K562 (cell line): ENCODE measurements around the gene PLXDC1. TPM values are rescaled to one million over a fixed set of nuclear protein-coding genes. Genes with fewer than 3 reads are reported as not detected.
A peak's percentile ranks its signal among the peaks of the same experiment; 100 is the strongest.

Source experiments
- ATAC-seq: fragments of 200-7000 bp; cut with Tn5 transposase; 3 replicates; pipeline ENCODE4 v1.9.1; 2020; ENCODE audit warnings: moderate library complexity
- BruUV-seq: library from RNA; stranded (reverse); fragments of 400-500 nt; replicated peaks from 2 replicates; lab custom pipeline; 2021; lab: Mats Ljungman, UMichigan
- CTCF ChIA-PET: fragments of 300-600 bp; formaldehyde crosslinking; extraction: SDS; loops from one replicate; lab custom pipeline; 2021; ENCODE audit warnings: low intra/inter-chr PET ratio; lab: Yijun Ruan, JAX
- POLR2A ChIA-PET: fragments of 300-600, 350-650 bp; sonication (Branson Sonifier 250); formaldehyde crosslinking; extraction: SDS; loops from one replicate; lab custom pipeline; 2021; ENCODE audit warnings: antibody characterized with exemption, inconsistent platforms; lab: Yijun Ruan, JAX
- DNase-seq, 4 experiments: peaks; one replicate each; pipeline versions ENCODE4 v3.0.0 to v3.0.0-alpha.2; 2011 to 2018; ENCODE audit warnings: low spot score in 3 of 4, mixed read lengths in 3 of 4; ENCODE audit errors: extremely low read depth in 1 of 4
- FAIRE-seq: peaks from 2 replicates; lab custom pipeline; 2011; peaks lifted over from hg19 to GRCh38; lab: Jason Lieb, UNC
- H2AFZ ChIP-seq: 2 replicates; pipeline ENCODE4 v1.6.0; 2011; ENCODE audit warnings: low read depth, low read length, control low read depth, inconsistent platforms
- H3K27ac ChIP-seq: fragments of 200-600 bp; 3 replicates; pipeline ENCODE4 v1.8.0; 2011; ENCODE audit warnings: low read depth, mild to moderate bottlenecking, control low read depth, inconsistent platforms, low read length, moderate library complexity, mixed read lengths; ENCODE audit errors: extremely low read depth
- H3K27me3 ChIP-seq, 2 experiments: fragments of 300-600 bp in 1 of 2; 2 replicates in 1 of 2; 3 replicates in 1 of 2; pipeline versions ENCODE4 v1.6.0 to v1.8.0; 2011; ENCODE audit warnings: inconsistent platforms in 2 of 2, low read length in 2 of 2, mild to moderate bottlenecking in 1 of 2, mixed read lengths in 1 of 2, moderate library complexity in 1 of 2; ENCODE audit not compliant: control insufficient read depth in 2 of 2, insufficient read depth in 2 of 2
- H3K36me3 ChIP-seq: fragments of 300-600 bp; 3 replicates; pipeline ENCODE4 v1.8.0; 2011; ENCODE audit warnings: mild to moderate bottlenecking, low read length, inconsistent platforms; ENCODE audit not compliant: control insufficient read depth, insufficient read depth
- H3K4me1 ChIP-seq, 2 experiments: fragments of 200-600 bp in 1 of 2; replicated peaks in 1 of 2; 2 replicates in 1 of 2; 3 replicates in 1 of 2; pipeline versions ENCODE4 v1.5.1 to v1.8.0; 2011; ENCODE audit warnings: inconsistent platforms in 2 of 2, low read length in 2 of 2, mild to moderate bottlenecking in 1 of 2, mixed read lengths in 1 of 2, moderate library complexity in 1 of 2; ENCODE audit not compliant: control insufficient read depth in 2 of 2, insufficient read depth in 2 of 2
- H3K4me2 ChIP-seq: 2 replicates; pipeline ENCODE4 v1.6.1; 2011; ENCODE audit warnings: low read length, control low read depth, inconsistent platforms, mixed read lengths; ENCODE audit not compliant: insufficient read depth
- H3K4me3 ChIP-seq: fragments of 200-600 bp; sonication (generic), shearing (Covaris generic); 2 replicates; pipeline ENCODE4 v1.5.1; 2016; ENCODE audit warnings: control low read depth, inconsistent platforms
- H3K79me2 ChIP-seq: fragments of 200-600 bp; 3 replicates; pipeline ENCODE4 v1.8.0; 2011; ENCODE audit warnings: low read length, inconsistent platforms; ENCODE audit not compliant: control insufficient read depth, insufficient read depth
- H3K9ac ChIP-seq, 2 experiments: 2 replicates each; pipeline versions ENCODE4 v1.6.0 to v1.6.1; 2011; ENCODE audit warnings: low read depth in 2 of 2, low read length in 2 of 2, control low read depth in 1 of 2, inconsistent platforms in 1 of 2, mild to moderate bottlenecking in 1 of 2, mixed read lengths in 1 of 2; ENCODE audit not compliant: insufficient read depth in 1 of 2
- H3K9me1 ChIP-seq: one replicate; pipeline ENCODE4 v1.6.0; 2011; ENCODE audit warnings: inconsistent platforms, mild to moderate bottlenecking, low read length, moderate library complexity; ENCODE audit not compliant: control insufficient read depth, insufficient read depth
- H3K9me3 ChIP-seq: replicated peaks from 2 replicates; pipeline ENCODE4 v1.5.1; 2011; ENCODE audit warnings: low read depth, low read length, inconsistent platforms; ENCODE audit not compliant: control insufficient read depth, insufficient read depth
- H4K20me1 ChIP-seq: replicated peaks from 2 replicates; pipeline ENCODE4 v1.6.1; 2011; ENCODE audit warnings: low read length, inconsistent platforms, mixed read lengths; ENCODE audit not compliant: control insufficient read depth, insufficient read depth
- CCNT2 ChIP-seq: IDR thresholded peaks from 2 replicates; pipeline ENCODE4 v1.6.1; 2011; ENCODE audit warnings: borderline replicate concordance, low read depth, mild to moderate bottlenecking, moderate library complexity, mixed read lengths, low read length; ENCODE audit not compliant: insufficient read length; ENCODE audit errors: extremely low read depth
- CSDE1 ChIP-seq, 2 experiments: fragments of 450-650 bp; IDR thresholded peaks; 2 replicates each; pipeline ENCODE4 v1.6.1; 2016; ENCODE audit warnings: mild to moderate bottlenecking in 1 of 2
- GTF2B ChIP-seq: IDR thresholded peaks from 2 replicates; pipeline ENCODE4 v1.6.1; 2011; ENCODE audit not compliant: insufficient read length; ENCODE audit errors: extremely low read depth
- HCFC1 ChIP-seq: IDR thresholded peaks from 2 replicates; pipeline ENCODE4 v1.6.1; 2012; ENCODE audit warnings: low read depth, low read length, improper control_type of control experiment
- KLF1 ChIP-seq: fragments of 450-650 bp; IDR thresholded peaks from 2 replicates; pipeline ENCODE4 v1.6.1; 2016; ENCODE audit warnings: missing genetic modification characterization, missing compliant biosample characterization
- NCOR1 ChIP-seq: fragments of 450-650 bp; IDR thresholded peaks from 2 replicates; pipeline ENCODE4 v1.6.1; 2016; ENCODE audit warnings: mild to moderate bottlenecking, moderate library complexity
- NR2F6 ChIP-seq: fragments of 450-650 bp; formaldehyde crosslinking; IDR thresholded peaks from 2 replicates; pipeline ENCODE4 v1.4.0; 2020; ENCODE audit warnings: mild to moderate bottlenecking
- SIN3A ChIP-seq, 2 experiments: fragments of 150-350 bp in 1 of 2; IDR thresholded peaks; 2 replicates each; pipeline ENCODE4 v1.6.1; 2011 to 2016; ENCODE audit warnings: borderline replicate concordance in 2 of 2, low read depth in 2 of 2, low read length in 2 of 2, mild to moderate bottlenecking in 2 of 2, moderate library complexity in 2 of 2; ENCODE audit not compliant: control insufficient read depth in 1 of 2
- SIRT6 ChIP-seq: IDR thresholded peaks from one replicate; pipeline ENCODE4 v1.6.1; 2012; ENCODE audit warnings: low read depth, mild to moderate bottlenecking, control low read depth, inconsistent platforms, low read length, moderate library complexity
- THRA ChIP-seq: fragments of 450-650 bp; IDR thresholded peaks from 2 replicates; pipeline ENCODE4 v1.6.1; 2017; ENCODE audit warnings: mild to moderate bottlenecking, moderate library complexity
- ZBTB12 ChIP-seq: fragments of 250-450 bp; sonication (Bioruptor Pico); IDR thresholded peaks from 2 replicates; pipeline ENCODE4 v1.4.0; 2020
- ZNF143 ChIP-seq: sonication (generic); formaldehyde crosslinking; IDR thresholded peaks from 2 replicates; pipeline ENCODE4 v1.9.0; 2022; ENCODE audit warnings: mild to moderate bottlenecking, missing genetic modification reagents
- ZNF224 ChIP-seq: sonication (generic); formaldehyde crosslinking; IDR thresholded peaks from 2 replicates; pipeline ENCODE4 v1.8.0; 2022; ENCODE audit warnings: mild to moderate bottlenecking, missing genetic modification reagents
- ZNF282 ChIP-seq: sonication (generic); formaldehyde crosslinking; IDR thresholded peaks from 2 replicates; pipeline ENCODE4 v1.8.1; 2023; ENCODE audit warnings: missing genetic modification reagents
- ZNF561 ChIP-seq: fragments of 450-650 bp; formaldehyde crosslinking; conservative IDR thresholded peaks from 2 replicates; pipeline ENCODE4 v1.4.0; 2020; ENCODE audit warnings: mild to moderate bottlenecking, moderate library complexity
- ZNF644 ChIP-seq: fragments of 200-800 bp; sonication (Bioruptor generic); IDR thresholded peaks from 2 replicates; pipeline ENCODE4 v1.6.1; 2016; ENCODE audit warnings: low read depth, missing genetic modification characterization, missing compliant biosample characterization
- ZNF830 ChIP-seq: fragments of 250-450 bp; sonication (Bioruptor Pico); IDR thresholded peaks from 2 replicates; pipeline ENCODE4 v1.5.0; 2021; ENCODE audit warnings: mild to moderate bottlenecking
- WGBS: fragments of 100-300 bp; shearing (Covaris generic); methylation state at CpG from one replicate; pipeline ENCODE4 v1.1.6; 2016; ENCODE audit warnings: low coverage, mixed read lengths; ENCODE audit not compliant: insufficient coverage; ENCODE audit errors: missing lambda C conversion rate; 5-methylcytosine and 5-hydroxymethylcytosine counted together
- in situ Hi-C: fragments of 300-500 bp; cut with MboI; formaldehyde crosslinking; loops from 4 replicates; pipeline ENCODE4 v1.15.0; 2018; ENCODE audit warnings: inconsistent platforms, mixed read lengths
- intact Hi-C: fragments of 100-400 bp; cut with micrococcal nuclease; formaldehyde crosslinking; loops from 2 replicates; pipeline ENCODE4 v1.14.2; 2022
- polyA plus RNA-seq, 8 experiments: library from polyadenylated mRNA; depleted of rRNA in 4 of 8; stranded (reverse) in 5 of 8; unstranded in 3 of 8; fragments of >200 nt; fragmentation: Nextera tagmentation in 2 of 8; fragmentation: Illumina TruSeq in 1 of 8; extraction: Ambion mirVana in 2 of 8; extraction: Trizol in 1 of 8; gene quantifications; 2 replicates each; pipeline versions ENCODE4 v1.2.1 to v1.2.3, GENCODE V29; 2011 to 2014; ENCODE audit warnings: inconsistent platforms in 1 of 8, missing spikeins in 1 of 8
- total RNA-seq, 7 experiments: library from RNA; depleted of rRNA in 6 of 7; stranded (reverse); fragments of >200 nt in 6 of 7; fragmentation: Illumina TruSeq in 2 of 7; extraction: Trizol in 2 of 7; gene quantifications; 2 replicates each; pipeline versions ENCODE4 v1.2.1 to v1.2.3, GENCODE V29; 2011 to 2021; ENCODE audit warnings: low replicate concordance in 1 of 7

The PLXDC1 gene
- total and polyA plus RNA-seq, 9 of the 15 experiments (the other 6 are each of a cell fraction or from before 2014, with no cell fraction given) = not detected

DNA sequence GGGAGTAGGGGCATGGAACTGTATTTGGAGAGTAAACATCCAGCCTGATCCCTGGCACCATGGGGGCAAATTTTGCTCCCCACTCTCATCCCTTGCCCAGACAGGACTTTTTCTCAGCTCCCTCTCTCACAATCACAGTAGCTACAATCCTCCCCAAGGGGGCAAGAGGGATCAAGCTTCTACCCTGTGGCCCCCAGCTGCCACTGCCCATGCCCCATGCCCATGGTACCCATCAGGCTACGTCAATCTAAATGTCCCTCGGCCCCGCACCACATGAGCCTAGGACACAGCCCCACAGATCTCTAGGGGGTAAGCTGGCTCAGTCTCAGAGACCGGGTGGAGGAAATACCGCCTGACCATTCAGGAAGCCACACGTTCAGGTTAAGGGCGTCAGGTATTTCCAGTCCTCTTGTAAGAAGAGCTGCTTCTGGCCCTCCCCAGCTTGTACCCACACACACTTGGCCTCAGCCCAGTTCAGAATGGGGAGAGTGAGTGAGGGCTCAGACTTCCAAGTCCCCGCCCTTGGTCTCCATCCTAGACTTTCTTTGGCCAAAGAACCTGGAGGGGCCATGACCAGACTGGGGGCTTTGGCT lies 44.2 kb upstream of the PLXDC1 start:
- peaks cover 29% of the 10 kb centered on the region; the same call in 2 of the 3 replicates for H3K36me3 ChIP-seq
- no peak overlapping the region for H3K4me3 ChIP-seq
- H3K9me1 ChIP-seq = no peaks in the 10 kb centered on the region
- H3K4me1 ChIP-seq = peaks cover 33 to 49% of the 10 kb centered on the region in 2 experiments; a peak in 4 of 5 replicates
- H3K79me2 ChIP-seq = peaks cover 25% of the 10 kb centered on the region
- POLR2A ChIA-PET = interaction anchor here (0.5 to 1.3 kb wide), 8 partner anchors 9 to 750 kb away, joined by 3 to 6 read pairs (median 4); no protein-coding TSS in a partner anchor
- ATAC-seq (no peak), DNase-seq (no peak), FAIRE-seq (no peak)
- no peak overlapping the region for H3K4me2 ChIP-seq
- H2AFZ ChIP-seq = no peak overlapping the region
- H3K27ac ChIP-seq = no peak overlapping the region; the same call in 2 of the 3 replicates
- CTCF ChIA-PET = no interaction called here
- in situ Hi-C loops = no loop called here
- BruUV-seq = no TSS peak
- no peaks in the 10 kb centered on the region for H3K9me3 ChIP-seq
- H4K20me1 ChIP-seq = no peaks in the 10 kb centered on the region
- intact Hi-C loops = no loop called here
- no peak for TF ChIP-seq KLF1
- no peak for TF ChIP-seq ZNF644
- no peak for TF ChIP-seq ZNF143
- no peak for TF ChIP-seq HCFC1
- no peak for TF ChIP-seq NCOR1
- no peak for TF ChIP-seq CSDE1 (IDR thresholded peaks at IDR 0.05)
- no peak for TF ChIP-seq NR2F6 (CRISPR knock-in tag)
- TF ChIP-seq ZNF282 = no peak
- TF ChIP-seq ZNF561 (CRISPR knock-in tag) = no peak
- TF ChIP-seq THRA = no peak
- no peak for TF ChIP-seq GTF2B
- no peak for TF ChIP-seq ZNF830 (CRISPR knock-in tag)
- no peak for TF ChIP-seq ZNF224
- no peak for TF ChIP-seq SIN3A (IDR thresholded peaks at IDR 0.05; ENCODE audit: borderline replicate concordance in 2 of 2, control insufficient read depth in 1 of 2, low read depth in 2 of 2, low read length in 2 of 2)
- no peak for TF ChIP-seq CCNT2
- TF ChIP-seq SIRT6 = no peak
- TF ChIP-seq ZBTB12 = no peak
- H3K27me3 ChIP-seq = no peaks in the 10 kb centered on the region
- 69% methylated on average over 5 of the region's 8 CpGs for WGBS
- peak overlapping the region in 1 of 2 experiments; percentile 83; a peak in 1 of 4 replicates for H3K9ac ChIP-seq
